Dedifferentiated amniotic fluid mesenchymal stem cell (primary cell): Measurements from ENCODE around the gene CCDC106.

Source experiments
- DNase-seq: peaks from one replicate; pipeline ENCODE4 v3.0.0-alpha.2; 2016; ENCODE audit errors: extremely low spot score

Gene CCDC106

DNA sequence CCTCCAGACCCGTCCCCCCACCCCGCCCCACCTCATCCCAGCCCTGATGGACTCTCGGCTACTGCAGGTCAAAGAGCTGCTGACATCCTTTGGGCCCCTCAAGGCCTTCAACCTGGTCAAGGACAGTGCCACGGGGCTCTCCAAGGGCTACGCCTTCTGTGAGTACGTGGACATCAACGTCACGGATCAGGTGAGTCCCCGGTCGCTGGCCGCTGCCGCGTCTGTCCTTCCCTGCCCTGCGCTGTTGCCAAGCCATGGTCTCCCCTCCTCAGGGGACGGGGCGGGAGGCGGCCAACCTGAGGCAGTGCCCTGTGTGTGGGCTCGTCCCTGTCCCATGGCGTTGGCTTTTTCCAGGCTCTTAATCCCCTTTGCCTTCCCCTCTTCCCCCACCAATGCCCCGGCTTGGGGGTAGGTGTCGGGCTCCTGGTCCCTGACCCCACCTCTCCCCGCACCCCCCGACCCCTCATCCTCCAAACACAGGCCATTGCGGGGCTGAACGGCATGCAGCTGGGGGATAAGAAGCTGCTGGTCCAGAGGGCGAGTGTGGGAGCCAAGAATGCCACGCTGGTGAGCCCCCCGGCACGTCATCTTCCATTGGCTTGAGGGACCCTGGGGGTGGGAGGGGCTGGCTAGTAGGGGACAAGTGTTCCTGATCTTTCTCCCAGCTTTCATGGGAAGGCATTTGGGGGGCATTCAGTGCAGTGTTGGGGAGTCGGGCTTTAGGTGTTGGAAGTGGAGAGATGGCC lies 20.8 kb downstream of the CCDC106 start:
- DNase-seq, result no peak

DNA sequence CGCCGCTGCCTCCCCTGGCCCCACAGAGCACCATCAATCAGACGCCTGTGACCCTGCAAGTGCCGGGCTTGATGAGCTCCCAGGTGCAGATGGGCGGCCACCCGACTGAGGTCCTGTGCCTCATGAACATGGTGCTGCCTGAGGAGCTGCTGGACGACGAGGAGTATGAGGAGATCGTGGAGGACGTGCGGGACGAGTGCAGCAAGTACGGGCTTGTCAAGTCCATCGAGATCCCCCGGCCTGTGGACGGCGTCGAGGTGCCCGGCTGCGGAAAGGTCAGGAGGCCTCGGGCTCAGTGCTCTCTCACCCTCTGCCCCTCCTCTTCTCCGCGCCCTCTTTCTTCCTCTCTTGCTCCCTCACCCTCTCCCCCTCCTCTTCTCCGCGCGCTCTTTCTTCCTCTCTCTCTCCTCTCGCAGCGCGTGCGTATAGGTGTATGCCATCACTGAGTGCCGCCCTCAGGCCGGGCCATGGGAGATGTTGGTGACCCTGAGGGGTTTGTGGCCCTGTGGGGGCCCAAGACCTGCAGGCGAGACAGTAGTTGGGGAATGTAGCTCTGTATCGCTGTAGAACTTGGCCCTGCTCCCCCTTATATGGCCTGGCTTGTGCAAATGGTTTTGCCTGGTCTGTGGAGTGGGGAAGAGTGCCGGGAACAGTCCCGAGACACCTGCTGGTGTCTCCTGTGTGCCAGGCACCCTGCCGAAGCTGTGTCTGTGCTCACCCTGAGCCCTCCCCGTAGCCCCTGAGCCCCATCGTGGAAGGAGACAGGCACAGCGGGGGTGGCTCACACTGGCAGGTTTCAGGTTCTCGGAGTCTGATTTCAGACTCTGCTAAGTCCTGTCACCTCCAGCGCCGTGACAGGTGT lies 21.6 kb downstream of the CCDC106 start:
- no peak for DNase-seq

DNA sequence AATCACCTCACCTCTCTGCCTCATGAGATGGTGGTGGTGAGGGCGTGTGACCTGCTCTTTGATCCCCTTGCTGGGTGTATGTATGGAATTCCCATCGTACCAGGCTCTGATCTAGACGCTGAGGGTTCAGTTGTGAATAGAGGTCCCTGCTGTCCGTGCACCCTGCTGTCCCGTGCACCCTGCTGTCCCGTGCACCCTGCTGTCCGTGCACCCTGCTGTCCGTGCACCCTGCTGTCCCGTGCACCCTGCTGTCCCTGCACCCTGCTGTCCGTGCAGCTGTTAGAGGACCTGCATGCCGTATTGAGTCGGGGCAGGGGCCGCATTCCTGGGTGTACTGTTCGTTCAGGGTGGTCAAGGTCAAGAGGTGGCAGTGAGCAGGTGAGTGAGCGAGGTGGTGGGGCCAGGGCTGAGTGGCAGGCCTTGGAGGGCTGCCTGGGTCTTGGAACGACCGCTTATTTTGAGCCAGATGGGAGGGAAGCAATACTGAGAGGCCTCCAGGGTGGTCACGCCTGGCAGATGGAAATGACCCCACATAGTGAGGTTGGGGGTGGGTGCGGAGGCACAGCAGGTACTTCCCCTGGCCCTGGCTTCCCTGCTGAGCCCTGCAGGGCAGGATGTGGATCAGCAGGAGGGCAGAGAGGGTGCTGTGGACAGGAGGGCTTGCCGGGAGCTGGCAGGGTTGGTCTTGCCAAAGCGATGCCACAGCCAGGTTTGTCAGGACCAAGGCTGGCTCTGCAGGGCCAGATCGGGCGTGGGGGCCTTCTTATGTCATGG lies 22.5 kb downstream of the CCDC106 start:
- no peak for DNase-seq

DNA sequence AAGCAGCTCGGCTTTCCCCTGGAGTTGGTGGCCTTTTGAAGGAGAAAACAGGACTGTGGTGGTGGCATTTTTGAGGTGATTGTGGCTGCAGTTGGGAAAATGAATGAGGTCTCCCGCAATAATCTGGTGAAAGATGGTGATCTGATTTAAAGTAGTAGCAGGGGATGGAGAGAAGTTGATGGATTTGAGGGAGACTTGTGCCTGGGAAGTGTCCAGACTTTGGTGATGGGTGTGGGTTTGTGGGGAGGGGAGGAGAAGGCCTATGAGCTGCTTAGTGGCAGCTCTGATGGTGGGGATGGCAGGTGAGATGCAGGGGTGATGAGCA lies 23.0 kb downstream of the CCDC106 start:
- no peak for DNase-seq

DNA sequence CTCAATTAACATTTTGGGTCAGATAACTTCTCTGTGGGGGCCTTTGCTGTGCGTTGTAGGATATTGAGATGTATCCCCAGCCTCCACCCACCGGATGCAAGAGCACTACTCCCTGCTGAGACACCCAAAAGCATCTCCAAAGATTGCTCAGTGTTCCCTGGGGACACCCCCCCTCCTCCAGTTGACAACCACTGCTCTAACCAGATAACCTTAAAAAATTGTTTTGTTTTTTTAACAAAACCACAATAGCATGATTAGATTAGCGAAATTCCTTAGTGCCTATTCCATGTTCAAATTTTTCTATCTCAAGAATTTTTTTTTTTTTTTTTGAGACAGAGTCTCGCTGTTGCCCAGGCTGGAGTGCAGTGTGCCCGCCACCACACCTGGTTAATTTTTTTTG lies 24.4 kb downstream of the CCDC106 start:
- DNase-seq, result no peak

DNA sequence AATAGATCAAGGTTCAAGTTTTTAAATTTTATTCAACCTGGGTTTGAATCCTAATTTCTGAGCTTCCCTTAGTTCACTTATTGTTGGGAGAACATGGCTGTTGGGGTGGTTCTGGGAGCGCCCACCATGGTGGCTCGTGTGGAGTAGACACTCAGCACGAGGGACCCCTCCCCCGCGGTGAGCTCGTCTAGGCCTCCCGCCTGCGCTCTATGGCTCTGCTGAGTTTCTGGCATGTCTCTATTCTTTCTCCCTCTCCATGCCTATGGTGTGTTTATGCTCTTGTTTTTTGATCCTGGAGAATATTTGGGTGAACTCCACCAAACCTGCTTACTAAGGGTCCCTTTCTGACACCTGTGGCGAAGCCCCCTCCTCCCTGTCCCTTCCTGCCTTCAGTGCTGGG lies 25.5 kb downstream of the CCDC106 start:
- DNase-seq, result no peak

DNA sequence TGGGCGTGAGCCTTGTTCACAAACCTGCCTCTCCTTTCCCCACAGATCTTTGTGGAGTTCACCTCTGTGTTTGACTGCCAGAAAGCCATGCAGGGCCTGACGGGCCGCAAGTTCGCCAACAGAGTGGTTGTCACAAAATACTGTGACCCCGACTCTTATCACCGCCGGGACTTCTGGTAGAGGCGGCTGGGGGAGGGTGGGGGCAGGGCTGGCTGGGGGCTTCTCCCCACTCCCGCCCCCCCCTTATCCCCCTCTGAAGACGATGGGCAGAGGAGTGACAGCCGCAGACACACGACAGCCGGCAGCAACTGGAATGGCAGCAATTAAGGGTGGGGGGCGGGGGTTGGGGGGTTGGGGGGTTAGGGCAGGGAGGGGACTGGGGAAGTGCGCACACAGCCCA lies 25.9 kb downstream of the CCDC106 start:
- no peak for DNase-seq

DNA sequence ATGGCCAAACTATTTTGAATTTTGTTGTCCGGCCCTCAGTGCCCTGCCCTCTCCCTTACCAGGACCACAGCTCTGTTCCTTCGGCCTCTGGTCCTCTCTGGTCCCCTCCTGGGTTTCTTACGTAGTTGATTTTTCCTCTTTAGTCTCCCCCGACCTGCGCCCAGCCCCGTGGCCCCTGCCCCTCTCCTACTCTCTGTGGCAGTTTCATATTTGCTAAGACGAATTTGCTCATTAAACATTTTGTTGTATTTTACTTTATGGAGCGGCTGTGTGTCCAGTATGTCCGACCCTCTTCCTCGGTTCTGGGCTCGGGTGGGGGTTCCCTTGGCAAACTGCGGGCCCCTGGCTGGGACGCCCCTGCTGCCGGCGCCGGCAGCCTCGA lies 26.4 kb downstream of the CCDC106 start:
- DNase-seq, result no peak

DNA sequence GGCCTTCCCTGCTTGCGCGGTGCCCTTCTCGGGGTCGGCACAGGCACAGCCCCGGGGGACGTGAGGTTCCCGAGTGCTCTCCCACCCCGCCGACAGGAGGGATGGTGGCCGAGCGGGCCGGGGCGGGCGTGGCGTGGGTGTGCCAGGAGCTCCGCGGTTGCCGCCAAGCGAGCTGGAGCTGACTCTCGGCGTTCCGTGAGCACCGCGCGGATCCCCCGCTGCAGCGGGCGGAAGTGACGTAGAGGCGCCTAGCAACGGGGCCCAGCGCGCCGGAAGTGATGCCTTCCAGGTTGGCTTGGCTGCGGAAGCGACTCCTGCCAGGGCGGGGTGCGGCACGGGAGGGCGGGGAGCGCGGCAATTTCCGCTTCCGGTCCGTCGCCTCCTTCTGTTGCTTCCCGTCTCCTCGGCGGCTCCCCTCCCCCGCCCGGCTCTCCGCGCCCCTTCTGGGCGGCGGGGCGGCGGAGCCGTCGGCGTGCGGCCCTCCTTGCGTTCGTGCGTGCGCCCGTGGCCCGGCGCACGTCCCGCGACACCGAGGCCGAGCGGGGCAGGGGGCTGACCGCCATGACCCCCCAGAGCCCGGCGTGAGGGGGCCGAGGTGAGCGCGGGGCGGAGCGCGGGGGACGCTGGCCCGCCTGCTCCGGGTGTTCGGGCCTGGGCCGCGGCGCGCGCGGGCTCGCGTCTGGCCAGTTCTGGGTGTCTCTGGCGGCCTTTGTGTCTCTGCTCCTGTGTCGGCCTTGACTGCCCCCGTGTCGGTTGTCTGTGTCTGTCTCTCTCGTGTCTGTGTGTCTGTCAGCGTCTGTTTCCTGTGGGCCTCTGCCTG lies 27.0 kb downstream of the CCDC106 start, which contains the start of gene EPN1:
Gene EPN1 (plus strand): TSS at position 386 of the 820 bp plus-strand sequence. CDS start 3,402 bp downstream, outside the sequence.
- DNase-seq, result peak; percentile 93

DNA sequence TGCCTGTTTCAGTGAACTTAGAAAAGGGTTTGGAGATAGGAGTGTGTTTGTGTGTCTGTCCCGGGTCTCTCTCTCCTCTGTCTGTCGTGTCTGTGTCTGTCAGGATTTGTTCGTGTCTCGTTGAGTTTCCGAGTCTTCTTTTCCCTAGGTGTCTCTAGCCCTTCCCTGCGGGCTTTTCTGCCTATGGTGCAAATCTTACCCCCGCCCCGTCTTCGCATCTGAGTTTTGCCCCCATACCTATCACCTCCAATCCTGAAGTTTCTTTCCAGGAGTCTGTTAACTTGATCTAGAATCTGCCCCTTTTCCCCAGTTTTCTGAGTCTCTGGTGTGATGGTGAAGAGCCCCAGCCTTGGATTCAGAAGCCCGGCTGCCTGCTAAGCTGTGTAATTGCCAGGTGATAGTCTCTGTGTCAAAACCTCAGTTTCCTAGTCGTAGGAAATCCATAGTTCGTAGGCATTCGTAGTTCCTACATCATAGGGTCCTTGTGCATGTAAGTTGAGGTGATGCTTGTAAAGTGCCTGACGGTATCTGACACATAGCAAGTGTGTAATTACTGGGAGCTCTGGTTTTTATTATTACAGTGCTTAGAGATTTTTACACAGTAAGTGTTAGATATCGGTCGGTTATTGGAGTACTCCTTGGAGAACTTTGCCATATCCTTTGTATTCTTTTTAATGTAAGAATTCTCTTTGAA lies 27.8 kb downstream of the CCDC106 start:
- no peak for DNase-seq

DNA sequence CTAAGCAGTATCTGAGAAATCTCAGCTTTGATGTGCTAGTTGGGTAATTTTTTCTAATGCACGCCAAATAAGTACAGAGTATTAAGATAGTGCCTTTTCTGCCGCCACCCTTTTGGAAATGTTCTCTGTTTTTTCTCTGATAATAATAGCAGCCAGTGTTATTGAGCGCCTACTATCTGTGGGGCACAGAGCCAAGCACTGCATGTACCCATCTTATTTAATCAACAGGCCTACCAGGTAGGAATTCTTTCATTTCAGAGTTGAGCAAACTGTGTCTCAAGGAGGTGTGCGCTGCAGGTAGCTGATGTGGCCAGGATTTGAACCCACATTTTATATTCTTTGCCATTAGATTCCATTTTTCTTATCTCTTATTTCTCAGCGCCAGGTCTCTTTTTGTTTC lies 28.4 kb downstream of the CCDC106 start:
- DNase-seq, result no peak

DNA sequence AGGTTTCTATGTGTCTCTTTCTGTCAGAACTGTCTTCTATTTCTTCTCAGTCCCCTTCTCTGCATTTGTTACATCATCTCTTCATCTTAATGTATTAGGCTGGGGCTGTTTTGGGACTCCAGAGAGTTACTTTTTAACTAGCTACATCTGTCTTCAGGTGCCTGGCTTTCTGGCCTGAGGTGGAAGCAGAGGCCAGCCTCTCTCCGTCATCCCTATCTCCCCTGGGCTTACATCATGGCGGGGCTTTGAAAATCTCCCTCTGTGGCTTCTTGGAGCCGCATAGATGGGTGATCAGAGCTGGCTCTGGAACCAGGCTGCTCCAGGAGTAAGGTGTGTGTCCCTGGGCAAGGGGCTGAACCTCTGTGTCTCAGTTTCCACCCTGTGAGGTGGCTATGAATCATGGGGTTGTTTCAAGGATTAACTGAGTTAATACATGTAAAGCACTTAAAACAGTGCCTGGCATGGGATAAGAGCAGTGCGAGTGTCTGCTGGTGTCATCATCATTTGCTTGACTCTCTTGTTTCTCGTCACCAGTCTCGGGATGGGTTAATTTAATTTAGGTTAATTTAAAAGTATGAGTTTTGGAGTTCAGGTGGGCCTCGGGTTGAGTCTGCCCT lies 29.0 kb downstream of the CCDC106 start:
- no peak for DNase-seq

DNA sequence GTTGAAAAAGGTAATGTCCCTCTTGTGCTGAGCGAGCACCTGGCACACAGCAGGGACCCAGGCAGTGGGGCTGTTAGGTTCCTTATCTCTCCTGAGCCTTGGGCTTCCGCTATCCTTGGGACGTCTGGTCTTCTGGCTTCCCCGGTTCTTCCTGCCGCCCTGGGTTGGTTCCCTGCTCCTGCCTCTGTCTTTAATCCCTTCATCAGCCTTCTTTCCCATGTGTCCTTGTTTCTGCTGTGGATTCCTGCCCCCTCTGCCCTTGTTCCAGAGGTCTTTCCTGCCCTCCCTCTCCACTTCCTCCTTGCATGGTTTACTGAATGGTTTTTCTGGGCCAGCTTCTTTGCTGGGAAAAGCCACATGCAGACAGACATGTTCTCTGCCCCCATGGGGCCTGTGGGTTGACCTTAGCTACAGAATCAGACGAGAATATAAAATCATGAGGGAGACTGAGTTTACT lies 29.6 kb downstream of the CCDC106 start:
- DNase-seq, result no peak

DNA sequence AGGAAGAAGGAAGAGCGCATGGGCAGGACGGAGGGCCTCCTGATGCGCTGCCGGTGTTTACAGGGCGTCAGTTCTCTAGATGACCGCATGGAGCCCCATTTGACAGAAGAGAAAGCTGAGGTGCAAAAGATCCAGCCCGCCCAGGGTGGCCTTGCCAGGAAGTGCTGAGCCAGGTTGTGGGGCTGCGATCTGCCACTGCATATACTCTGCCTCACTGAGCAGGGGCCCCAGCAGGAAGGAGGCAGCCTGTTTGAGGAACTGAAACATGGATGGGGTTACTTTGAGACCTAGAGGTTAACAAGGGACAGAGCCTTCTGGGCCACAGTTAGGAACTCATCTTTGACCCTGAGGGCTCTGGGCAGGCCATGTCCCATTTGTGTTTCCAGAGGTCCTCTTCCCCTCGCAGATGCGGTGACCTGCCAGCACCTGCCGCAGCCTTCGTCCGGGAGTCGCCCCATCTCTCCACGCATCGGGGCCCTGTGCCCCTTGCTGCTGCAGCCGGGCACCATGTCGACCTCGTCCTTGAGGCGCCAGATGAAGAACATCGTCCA lies 30.2 kb downstream of the CCDC106 start:
- DNase-seq, result no peak

DNA sequence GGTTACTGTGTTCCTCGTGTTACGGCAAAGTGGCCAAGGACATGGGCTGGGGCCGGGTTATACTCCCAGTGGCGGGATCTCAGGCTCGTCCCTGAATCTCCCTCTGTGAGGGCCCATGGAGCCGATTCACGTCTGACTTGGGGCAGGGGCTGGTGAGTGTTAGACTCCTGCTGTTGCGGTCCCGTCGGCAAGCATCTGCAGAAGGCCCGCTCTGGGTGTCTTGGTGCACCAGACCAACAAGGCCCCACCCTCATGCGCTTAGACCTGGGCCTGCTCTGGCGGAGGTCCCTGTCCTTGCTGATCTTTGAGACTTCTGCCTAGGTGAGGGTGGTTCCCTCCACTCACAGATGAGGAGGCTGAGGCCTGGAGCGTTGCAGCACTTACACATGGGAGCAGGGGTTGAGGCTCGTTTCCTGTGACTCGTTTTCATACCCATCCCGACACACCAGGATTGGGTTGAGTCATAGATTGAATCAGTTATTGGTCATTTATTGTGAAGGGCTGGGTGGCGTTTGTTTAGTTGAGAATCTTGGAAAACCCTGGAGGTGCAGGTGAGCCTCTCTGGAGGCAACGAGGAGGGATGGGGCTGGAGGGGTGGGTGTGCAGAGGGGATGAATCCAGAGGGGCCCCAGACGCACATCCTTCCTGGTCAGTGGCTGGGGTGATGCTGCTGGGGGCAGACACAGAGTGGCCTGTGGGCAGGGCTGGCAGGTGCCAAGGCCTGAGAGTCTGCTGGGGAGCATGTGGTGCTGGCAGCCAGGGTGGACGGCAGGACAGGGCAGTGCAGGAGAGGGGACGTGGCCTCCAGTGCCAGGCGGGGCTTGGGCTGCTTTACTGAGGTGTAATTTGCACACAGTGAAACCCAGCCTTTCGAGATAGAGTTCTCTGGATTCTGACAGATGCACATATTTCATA lies 31.6 kb downstream of the CCDC106 start:
- no peak for DNase-seq

DNA sequence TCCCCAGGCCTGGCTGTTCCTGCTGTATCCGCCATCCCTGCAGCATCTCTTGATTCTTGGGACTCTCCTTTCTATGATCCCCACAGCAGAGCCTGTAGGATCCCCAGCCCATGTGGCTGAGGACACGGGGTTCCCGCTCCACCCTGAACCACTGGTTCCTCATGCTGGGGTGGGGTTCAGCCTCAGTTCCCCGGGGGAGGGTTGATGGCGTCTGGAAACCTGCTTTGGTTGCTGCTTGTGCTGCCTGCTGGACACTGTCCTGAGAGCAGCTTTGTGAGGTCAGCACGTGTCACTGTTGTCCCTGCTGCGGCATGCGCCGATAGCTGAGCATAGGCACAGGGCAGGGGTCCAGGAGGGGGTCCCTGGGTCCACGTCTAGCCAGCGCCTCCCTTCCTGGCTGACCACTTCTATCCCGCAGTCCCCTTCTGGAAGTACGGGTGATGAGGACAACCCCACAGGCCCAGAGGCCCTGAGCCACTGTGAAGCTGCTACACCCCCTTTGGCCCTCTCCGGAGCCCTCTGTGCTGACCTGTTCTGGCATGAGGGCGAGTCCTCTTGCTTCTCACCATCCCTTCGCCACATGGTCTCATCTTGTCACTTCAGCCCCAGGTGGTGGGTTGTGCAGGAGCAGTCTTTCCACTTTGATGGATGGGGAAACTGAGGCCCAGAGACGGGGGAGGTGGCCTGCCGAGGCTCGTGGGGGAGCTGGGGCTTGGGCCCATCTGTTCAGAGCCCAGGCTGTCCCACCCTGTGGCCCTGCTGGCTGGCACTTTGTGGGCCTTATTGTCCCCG lies 32.5 kb downstream of the CCDC106 start:
- DNase-seq, result no peak

DNA sequence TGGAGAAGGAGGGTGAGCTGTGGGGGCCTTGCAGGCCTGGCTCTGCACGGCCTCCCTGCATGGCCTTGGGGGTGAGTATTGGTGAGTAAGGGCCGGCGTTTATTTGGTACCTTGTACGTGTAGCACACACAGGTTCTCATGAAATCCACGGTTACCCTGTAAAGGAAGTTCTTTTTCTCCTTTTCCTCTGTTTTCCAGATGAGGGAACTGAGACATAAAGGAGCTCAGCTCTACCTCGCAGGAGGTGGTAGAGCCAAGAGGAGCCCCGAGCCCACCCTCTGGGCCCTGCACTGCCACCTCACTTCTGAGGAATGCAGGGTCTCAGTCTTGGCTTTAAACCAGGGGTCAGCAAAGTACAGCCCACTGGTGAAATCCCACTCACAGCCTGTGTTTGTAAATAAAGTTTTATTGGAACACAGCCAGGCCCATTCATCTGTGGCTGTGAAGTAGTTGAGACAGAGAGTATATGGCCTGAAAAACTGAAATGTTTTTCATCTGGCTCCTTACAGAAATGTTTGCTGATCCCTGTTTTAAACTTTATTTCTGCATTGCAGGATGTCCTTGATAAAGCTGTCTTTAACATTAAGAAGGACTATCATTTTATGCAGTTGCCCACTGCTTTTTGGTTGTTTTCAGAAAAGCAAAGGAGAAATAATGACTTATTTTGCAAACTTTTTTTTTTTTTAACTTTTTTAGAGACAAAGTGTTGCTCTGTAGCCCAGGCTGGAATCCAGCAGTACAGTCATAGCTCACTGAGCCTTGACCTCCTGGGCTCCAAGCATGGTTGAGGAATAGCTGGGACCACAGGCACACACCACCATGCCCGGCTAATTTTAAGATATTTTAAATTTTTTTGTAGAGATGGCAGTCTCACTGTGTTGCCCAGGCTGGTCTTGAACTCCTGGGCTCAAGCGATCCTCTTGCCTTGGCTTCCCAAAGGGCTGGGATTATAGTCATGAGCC lies 33.4 kb downstream of the CCDC106 start:
- no peak for DNase-seq
